Measurements from ENCODE around the gene MEGF6. TPM values are rescaled to one million over a fixed set of nuclear protein-coding genes. Genes with fewer than 3 reads are reported as not detected.

The MEGF6 gene
- total and polyA plus RNA-seq, 12 donors = 0.15 to 29.2 (median 8.2) TPM

GRCh38 chr1:3550511-3551289 is 60.6 kb downstream of the MEGF6 start:
- Histone ChIP-seq H3K4me3 (no peak overlapping the region), H3K27ac (no peak overlapping the region), H3K36me3 (replicated peaks in 1 of 2) (no peaks in the 10 kb centered on the region), H3K9me3 (replicated peaks in 1 of 3) (no peaks in the 10 kb centered on the region), H3K4me1 (replicated peaks in 1 of 2) (no peaks in the 10 kb centered on the region), H3K27me3 (no peaks in the 10 kb centered on the region)
- no peak for DNase-seq
- TF ChIP-seq CTCF (IDR thresholded peaks at IDR 0.05) (no peak), POLR2A (IDR thresholded peaks at IDR 0.05) (no peak)
- 66 to 80% (median 78%) methylated on average over 8 to 27 of the region's 27 CpGs for WGBS, 4 donors
- intact Hi-C loops (cut with DNase I) = no loop called here

- DNase-seq = no peak
- intact Hi-C loops (cut with DNase I) = no loop called here
- WGBS, 4 donors = 40 to 89% (median 79%) methylated on average over 1 to 15 of the region's 15 CpGs; no CpG with 5 or more reads in 1 of the 4 donors
- Histone ChIP-seq H3K9me3 (replicated peaks in 1 of 3) (no peaks in the 10 kb centered on the region), H3K36me3 (replicated peaks in 1 of 2) (no peaks in the 10 kb centered on the region), H3K27me3 (no peaks in the 10 kb centered on the region), H3K4me3 (no peak overlapping the region), H3K27ac (no peak overlapping the region), H3K4me1 (replicated peaks in 1 of 2) (no peaks in the 10 kb centered on the region)
- TF ChIP-seq POLR2A (IDR thresholded peaks at IDR 0.05) = no peak
- TF ChIP-seq CTCF (IDR thresholded peaks at IDR 0.05) = no peak
Observed at GRCh38 chr1:3548895-3549294, 62.4 kb downstream of the MEGF6 start.

GRCh38 chr1:3548156-3548893 is 63.0 kb downstream of the MEGF6 start:
- H3K4me3 ChIP-seq = no peak overlapping the region
- peak overlapping the region in 1 of 5 donors; percentile 34 for H3K27ac ChIP-seq
- intact Hi-C loops (cut with DNase I) = no loop called here
- H3K36me3 ChIP-seq (replicated peaks in 1 of 2) = no peaks in the 10 kb centered on the region
- DNase-seq = peak in 1 of 7 donors; percentile 32
- TF ChIP-seq CTCF (IDR thresholded peaks at IDR 0.05) (no peak), POLR2A (IDR thresholded peaks at IDR 0.05) (no peak)
- WGBS, 4 donors = 40 to 72% (median 59%) methylated on average over 2 to 24 of the region's 24 CpGs
- H3K27me3 ChIP-seq = no peaks in the 10 kb centered on the region
- H3K4me1 ChIP-seq (replicated peaks in 1 of 2) = no peaks in the 10 kb centered on the region
- H3K9me3 ChIP-seq (replicated peaks in 1 of 3) = no peaks in the 10 kb centered on the region

Data from adrenal gland (tissue), 12 donors.